ENCODE data around the gene KCNMA1.

The KCNMA1 gene

GRCh38 chr10:77117501-77117900 is 520.1 kb downstream of the KCNMA1 start:
- H3K27ac ChIP-seq: no peak overlapping the region
- TF ChIP-seq, protein P1, sequence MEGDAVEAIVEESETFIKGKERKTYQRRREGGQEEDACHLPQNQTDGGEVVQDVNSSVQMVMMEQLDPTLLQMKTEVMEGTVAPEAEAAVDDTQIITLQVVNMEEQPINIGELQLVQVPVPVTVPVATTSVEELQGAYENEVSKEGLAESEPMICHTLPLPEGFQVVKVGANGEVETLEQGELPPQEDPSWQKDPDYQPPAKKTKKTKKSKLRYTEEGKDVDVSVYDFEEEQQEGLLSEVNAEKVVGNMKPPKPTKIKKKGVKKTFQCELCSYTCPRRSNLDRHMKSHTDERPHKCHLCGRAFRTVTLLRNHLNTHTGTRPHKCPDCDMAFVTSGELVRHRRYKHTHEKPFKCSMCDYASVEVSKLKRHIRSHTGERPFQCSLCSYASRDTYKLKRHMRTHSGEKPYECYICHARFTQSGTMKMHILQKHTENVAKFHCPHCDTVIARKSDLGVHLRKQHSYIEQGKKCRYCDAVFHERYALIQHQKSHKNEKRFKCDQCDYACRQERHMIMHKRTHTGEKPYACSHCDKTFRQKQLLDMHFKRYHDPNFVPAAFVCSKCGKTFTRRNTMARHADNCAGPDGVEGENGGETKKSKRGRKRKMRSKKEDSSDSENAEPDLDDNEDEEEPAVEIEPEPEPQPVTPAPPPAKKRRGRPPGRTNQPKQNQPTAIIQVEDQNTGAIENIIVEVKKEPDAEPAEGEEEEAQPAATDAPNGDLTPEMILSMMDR (IDR thresholded peaks at IDR 0.05): no peak
- TF ChIP-seq ZFX (IDR thresholded peaks at IDR 0.05; ENCODE audit: borderline replicate concordance): no peak

- H3K27ac ChIP-seq: no peak overlapping the region
- TF ChIP-seq ZFX (IDR thresholded peaks at IDR 0.05; ENCODE audit: borderline replicate concordance): no peak
- TF ChIP-seq, protein P1 (IDR thresholded peaks at IDR 0.05): no peak
Observed at GRCh38 chr10:77116904-77117303, 520.7 kb downstream of the KCNMA1 start.

- TF ChIP-seq ZFX (IDR thresholded peaks at IDR 0.05; ENCODE audit: borderline replicate concordance): no peak
- TF ChIP-seq, protein P1 (IDR thresholded peaks at IDR 0.05): no peak
- no peak overlapping the region for H3K27ac ChIP-seq
Observed at GRCh38 chr10:77114181-77114821, 523.3 kb downstream of the KCNMA1 start.

- no peak overlapping the region for H3K27ac ChIP-seq
- TF ChIP-seq ZFX (IDR thresholded peaks at IDR 0.05; ENCODE audit: borderline replicate concordance): no peak
- TF ChIP-seq, protein P1 (IDR thresholded peaks at IDR 0.05): peak; percentile 88
Observed at GRCh38 chr10:77111611-77112550, 525.7 kb downstream of the KCNMA1 start.

DNA sequence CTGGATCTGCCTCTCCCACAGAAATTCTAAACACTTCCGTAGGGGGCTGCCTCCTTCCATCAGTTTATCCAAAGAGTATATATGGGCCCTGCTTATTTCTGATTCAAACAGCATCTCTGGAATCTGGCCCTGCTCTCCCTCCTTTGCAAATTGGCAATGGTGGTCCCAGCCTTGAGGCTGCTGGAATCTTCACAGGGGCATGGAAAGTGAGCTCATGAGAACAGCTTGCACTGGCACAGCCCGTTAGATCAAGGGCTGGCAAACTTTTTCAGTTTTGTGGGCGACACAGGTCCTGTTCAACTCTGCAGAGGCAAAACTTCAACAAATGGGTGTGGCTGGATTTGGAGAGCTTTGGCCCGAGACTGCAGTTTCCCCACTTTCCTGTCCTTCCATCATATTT is 526.9 kb downstream of the KCNMA1 start:
- H3K27ac ChIP-seq: no peak overlapping the region
- TF ChIP-seq, protein P1 (IDR thresholded peaks at IDR 0.05): no peak
- no peak for TF ChIP-seq ZFX (IDR thresholded peaks at IDR 0.05; ENCODE audit: borderline replicate concordance)

DNA sequence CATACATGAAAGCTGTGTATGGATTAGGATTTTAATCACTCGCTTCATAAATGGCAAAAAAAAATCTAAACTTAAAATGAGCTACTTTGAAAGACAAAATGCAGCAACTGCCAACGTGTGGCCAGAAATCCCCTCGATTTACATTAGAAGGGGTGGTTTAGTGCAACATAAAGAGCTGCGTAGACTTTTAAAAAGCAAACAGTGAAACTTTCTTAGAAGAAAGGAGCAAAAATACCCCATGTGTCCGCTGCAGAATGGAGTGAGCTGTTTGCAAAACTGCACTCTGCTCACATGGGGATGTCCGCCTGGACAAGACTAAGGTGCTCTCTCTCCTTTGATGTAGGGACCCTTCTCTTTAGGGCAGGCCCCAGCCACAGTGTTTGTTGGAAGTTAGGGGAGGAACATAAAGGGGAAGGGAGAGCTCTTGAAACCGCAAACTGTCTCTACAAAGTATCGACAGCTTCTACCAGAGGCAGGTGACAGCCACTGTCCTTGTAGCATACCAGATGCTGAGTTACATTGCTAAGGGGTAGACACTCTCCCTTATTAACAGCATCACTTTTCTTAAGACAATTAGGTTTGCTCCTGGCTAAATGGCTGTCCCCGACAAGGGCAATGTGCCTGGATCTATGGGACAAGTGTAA is 528.1 kb downstream of the KCNMA1 start:
- no peak overlapping the region for H3K27ac ChIP-seq
- TF ChIP-seq, protein P1 (IDR thresholded peaks at IDR 0.05): no peak
- TF ChIP-seq ZFX (IDR thresholded peaks at IDR 0.05; ENCODE audit: borderline replicate concordance): no peak

Measured in 22Rv1 (cell line).